ENCODE data around the gene ZNHIT1. TPM values are rescaled to one million over a fixed set of nuclear protein-coding genes. Genes with fewer than 3 reads are reported as not detected.

Gene ZNHIT1
- total RNA-seq, 1 donor from 2014 or later, result 66.9 TPM

- no peak for FAIRE-seq
- no peak for DNase-seq (ENCODE audit: low read depth)
- Histone ChIP-seq H3K36me3 (ENCODE audit: control insufficient read depth, insufficient read depth, low read length) (peaks cover 8% of the 10 kb centered on the region), H3K4me3 (ENCODE audit: low read depth, low read length) (peak overlapping the region; percentile 80), H3K27me3 (ENCODE audit: control insufficient read depth, insufficient read depth, low read length) (no peaks in the 10 kb centered on the region)
- TF ChIP-seq CTCF (IDR thresholded peaks at IDR 0.05; ENCODE audit: insufficient read depth, low read length, severe bottlenecking), result no peak
These were observed 1.7 kb upstream of the ZNHIT1 start for GRCh38 chr7:101216001-101216859.

DNA sequence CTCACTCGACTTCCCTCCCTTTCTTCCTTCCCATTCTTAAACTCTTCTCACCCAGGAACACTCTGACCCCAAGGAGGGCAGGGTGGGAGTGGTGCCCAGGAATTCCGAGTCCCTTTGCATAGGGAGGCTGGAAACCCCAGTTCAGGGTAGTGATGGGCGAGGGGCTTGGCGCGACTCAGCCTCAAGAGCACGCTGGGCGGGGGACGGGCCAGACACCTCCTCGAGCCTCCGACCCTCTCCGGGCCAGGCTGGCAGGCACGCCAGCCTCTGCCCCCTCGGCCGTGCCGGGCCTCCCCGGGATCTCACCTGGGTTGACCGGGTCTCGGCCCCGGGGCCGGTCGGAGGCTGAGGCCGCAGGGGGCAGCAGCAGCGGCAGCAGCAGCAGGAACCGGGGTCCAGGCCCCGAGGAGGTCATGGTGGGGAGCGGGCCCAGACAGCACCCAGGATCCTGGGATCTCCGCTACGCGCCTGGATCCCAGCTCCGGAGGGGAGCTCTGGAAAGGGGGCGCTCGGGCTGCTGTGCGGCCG lies 1.0 kb upstream of the ZNHIT1 start:
- Histone ChIP-seq H3K27me3 (ENCODE audit: control insufficient read depth, insufficient read depth, low read length) (no peaks in the 10 kb centered on the region), H3K4me3 (ENCODE audit: low read depth, low read length) (peak overlapping the region; percentile 80), H3K36me3 (ENCODE audit: control insufficient read depth, insufficient read depth, low read length) (peaks cover 5% of the 10 kb centered on the region)
- no peak for FAIRE-seq
- DNase-seq (ENCODE audit: low read depth), result no peak
- peak; percentile 2 for TF ChIP-seq CTCF (IDR thresholded peaks at IDR 0.05; ENCODE audit: insufficient read depth, low read length, severe bottlenecking)

DNA sequence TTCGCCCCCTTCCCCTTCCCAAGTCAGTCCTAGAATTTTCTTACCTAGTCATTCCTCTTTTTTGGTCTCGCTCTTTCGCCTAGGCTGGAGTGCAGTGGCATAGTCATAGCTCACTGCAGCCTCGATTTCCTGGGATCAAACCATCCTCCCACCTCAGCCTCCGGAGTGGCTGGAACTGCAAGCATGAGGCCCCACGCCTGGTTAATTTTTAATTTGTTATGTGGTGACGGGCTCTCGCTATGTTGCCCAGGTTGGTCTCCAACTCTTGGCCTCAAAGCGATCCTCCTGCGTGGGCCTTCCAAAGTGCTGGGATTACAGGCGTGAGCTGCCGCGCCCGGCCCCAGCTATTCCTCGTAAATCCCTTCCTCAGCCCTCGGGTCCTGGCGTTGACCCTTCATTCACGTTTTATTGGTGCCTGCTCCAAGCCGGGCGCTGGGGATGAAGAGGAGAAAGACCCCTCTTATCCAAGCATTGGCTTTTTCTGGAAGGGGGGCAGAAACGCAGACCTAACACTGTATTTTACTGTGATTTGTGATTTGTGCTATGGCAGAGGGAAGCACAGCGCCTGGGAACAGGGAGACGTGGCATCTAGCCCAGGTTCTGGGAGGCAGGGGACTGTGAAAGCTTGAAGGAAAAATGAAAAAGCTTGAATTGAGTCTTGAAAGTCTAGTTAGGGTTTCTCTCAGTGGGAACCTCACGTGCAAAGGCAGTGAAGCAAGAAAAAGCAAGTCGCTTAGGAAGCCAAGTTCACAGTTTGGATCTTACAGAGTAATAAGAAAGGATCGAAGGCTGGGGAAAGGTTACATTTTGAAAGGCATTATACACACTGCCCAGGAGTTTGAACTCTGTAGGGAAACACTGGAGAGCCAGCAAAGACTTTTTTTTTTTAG lies 516 bp downstream of the ZNHIT1 start:
- H3K27me3 ChIP-seq (ENCODE audit: control insufficient read depth, insufficient read depth, low read length), result no peaks in the 10 kb centered on the region
- peak overlapping the region; percentile 80 for H3K4me3 ChIP-seq (ENCODE audit: low read depth, low read length)
- FAIRE-seq (no peak), DNase-seq (ENCODE audit: low read depth) (no peak)
- TF ChIP-seq CTCF (IDR thresholded peaks at IDR 0.05; ENCODE audit: insufficient read depth, low read length, severe bottlenecking), result no peak
- H3K36me3 ChIP-seq (ENCODE audit: control insufficient read depth, insufficient read depth, low read length), result peaks cover 6% of the 10 kb centered on the region

DNA sequence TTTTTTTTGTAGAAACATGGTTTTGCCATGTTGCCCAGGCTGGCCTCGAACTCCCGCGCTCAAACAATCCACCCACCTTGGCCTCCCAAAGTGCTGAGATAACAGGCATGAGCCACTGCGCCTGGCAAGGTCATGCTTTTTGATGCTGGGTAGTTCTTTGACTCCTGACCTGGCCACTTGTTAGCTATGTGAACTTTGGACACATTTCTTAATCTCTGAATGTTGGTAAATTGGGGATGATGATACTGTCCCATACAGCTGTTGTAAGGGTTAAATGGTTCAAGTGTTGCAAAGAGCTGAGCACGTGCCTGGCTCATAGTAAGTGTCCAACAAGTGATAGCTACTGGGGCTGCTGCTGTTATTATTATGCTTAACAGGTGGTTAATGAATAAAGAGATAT lies 2.3 kb downstream of the ZNHIT1 start:
- Histone ChIP-seq H3K36me3 (ENCODE audit: control insufficient read depth, insufficient read depth, low read length) (peaks cover 16% of the 10 kb centered on the region), H3K4me3 (ENCODE audit: low read depth, low read length) (no peak overlapping the region), H3K27me3 (ENCODE audit: control insufficient read depth, insufficient read depth, low read length) (no peaks in the 10 kb centered on the region)
- DNase-seq (ENCODE audit: low read depth) (no peak), FAIRE-seq (no peak)
- no peak for TF ChIP-seq CTCF (IDR thresholded peaks at IDR 0.05; ENCODE audit: insufficient read depth, low read length, severe bottlenecking)

DNA sequence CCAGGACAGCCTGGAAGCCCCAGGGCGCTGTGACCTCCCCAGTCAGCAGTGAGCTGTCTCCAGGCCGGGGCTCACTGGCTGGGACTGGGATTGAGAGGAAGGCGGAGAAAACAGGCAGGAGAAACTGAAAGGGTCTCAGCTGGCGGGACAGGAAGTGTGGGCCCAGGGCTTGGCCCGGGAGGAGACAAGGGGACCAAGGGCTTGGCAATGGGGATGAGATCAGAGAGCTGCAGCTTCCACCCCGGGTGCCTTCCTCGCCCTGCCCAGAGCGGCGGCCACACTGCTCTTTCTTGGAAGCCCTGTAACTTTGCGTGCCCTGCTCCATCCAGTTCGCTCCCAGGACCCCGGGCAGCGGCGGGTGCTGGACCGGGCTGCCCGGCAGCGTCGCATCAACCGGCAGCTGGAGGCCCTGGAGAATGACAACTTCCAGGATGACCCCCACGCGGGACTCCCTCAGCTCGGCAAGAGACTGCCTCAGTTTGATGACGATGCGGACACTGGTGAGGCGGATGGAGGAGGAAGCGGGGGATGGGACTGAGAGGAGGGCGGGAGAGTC lies 4.4 kb downstream of the ZNHIT1 start:
- H3K27me3 ChIP-seq (ENCODE audit: control insufficient read depth, insufficient read depth, low read length), result no peaks in the 10 kb centered on the region
- no peak for FAIRE-seq
- TF ChIP-seq CTCF (IDR thresholded peaks at IDR 0.05; ENCODE audit: insufficient read depth, low read length, severe bottlenecking), result no peak
- no peak overlapping the region for H3K4me3 ChIP-seq (ENCODE audit: low read depth, low read length)
- no peak for DNase-seq (ENCODE audit: low read depth)
- H3K36me3 ChIP-seq (ENCODE audit: control insufficient read depth, insufficient read depth, low read length), result peaks cover 16% of the 10 kb centered on the region

All from bronchial epithelial cell (primary cell).